ENCODE measurements around the gene SCN3A.

- TF ChIP-seq REST (IDR thresholded peaks at IDR 0.05; ENCODE audit: borderline replicate concordance), result peak; percentile 72
- peak; percentile 69 for TF ChIP-seq TAF1 (IDR thresholded peaks at IDR 0.05; ENCODE audit: low read depth)
- peak; percentile 93 for TF ChIP-seq CTCF (IDR thresholded peaks at IDR 0.05; ENCODE audit: poor library complexity, severe bottlenecking)
- TF ChIP-seq EZH2 (IDR thresholded peaks at IDR 0.05; ENCODE audit: borderline replicate concordance, insufficient read depth, low read length, poor library complexity, severe bottlenecking), result no peak
- TF ChIP-seq POLR2AphosphoS5 (IDR thresholded peaks at IDR 0.05), result peak; percentile 68
Observed at GRCh38 chr2:165203689-165204559, at the start of gene SCN3A.

All from neural cell (in vitro differentiated cells).